HG03139 (cell line): ENCODE measurements around the gene NDRG3.
"Not testable (repeated sequence)": the region's sequence is repeated elsewhere in the genome, so short reads cannot be mapped to it uniquely, and the experiment has no call there.

Experiments used
- ATAC-seq: cut with Tn5 transposase; IDR thresholded peaks from one replicate; pipeline ENCODE4 v1.9.1; 2021; ENCODE audit not compliant: unreplicated experiment

NDRG3 gene

GRCh38 chr20:36614781-36615557, 130.9 kb downstream of the NDRG3 start:
- no peak for ATAC-seq

- ATAC-seq: no peak
Observed at GRCh38 chr20:36613974-36614373, 131.9 kb downstream of the NDRG3 start.

DNA sequence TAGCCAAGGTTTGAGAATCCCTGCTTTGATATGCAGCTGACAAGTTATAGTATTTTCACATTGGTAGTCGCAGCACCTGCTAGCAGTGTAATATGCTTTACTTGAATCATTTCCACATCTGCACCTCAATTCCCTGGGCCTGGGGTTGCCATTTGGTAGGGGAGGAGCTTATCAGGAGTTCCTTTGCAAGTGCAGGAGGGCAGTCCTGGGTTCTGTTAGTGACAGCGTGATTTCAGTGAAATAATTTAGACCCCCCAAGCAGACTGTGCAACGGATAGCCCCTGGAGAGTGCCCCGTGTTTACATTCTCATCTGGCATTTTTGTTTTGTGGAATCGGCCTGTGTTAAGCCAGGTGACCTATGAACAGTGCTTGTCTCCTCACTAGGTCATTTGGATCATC, 134.3 kb downstream of the NDRG3 start:
- no peak for ATAC-seq

DNA sequence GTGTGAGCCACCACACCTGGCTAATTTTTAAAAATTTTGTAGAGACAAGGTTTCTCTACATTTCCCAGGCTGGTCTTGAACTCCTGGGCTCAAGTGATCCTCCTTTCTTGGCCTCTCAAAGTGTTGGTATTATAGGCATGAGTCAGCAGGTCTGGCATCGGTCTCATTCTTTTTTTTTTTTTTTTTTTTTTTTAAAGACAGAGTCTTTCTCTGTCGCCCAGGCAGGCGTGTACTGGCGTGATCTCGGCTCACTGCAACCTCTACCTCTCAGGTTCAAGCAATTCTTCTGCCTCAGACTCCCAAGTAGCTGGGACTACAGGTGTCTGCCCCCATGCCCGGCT, 137.5 kb downstream of the NDRG3 start:
- not testable (repeated sequence) for ATAC-seq

GRCh38 chr20:36607586-36608387, 138.1 kb downstream of the NDRG3 start:
- no peak for ATAC-seq

- no peak for ATAC-seq
Observed at GRCh38 chr20:36606158-36607066, 139.5 kb downstream of the NDRG3 start.

- peak; percentile 76 for ATAC-seq
Observed at GRCh38 chr20:36605399-36606157, 140.3 kb downstream of the NDRG3 start, which contains the start of gene RAB5IF. RAB5IF (plus strand) TSS chr20:36605779; CDS start chr20:36605952, 173 bp downstream.

DNA sequence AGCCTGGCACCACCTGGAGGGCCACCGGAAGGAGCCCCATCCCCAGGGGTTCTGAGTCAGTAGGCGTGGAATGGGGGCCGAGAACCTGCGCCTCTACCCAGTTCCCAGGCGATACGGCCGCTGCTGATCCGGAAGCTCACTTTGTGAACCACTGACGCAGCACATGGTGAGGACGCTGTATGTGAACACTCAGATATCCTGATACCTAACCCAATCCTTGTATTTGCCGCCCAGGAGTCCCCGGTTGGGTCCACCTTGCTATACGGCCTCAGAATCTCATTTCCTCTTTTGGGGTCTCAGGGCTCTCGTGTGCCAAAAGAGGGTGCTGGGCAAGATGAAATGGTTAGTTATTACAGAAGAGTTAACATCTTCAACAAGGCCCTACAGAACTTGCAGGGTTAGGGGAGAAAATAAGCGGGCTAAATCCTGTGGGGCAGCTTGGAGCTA, 140.9 kb downstream of the NDRG3 start:
- ATAC-seq: peak; percentile 26
